ENCODE measurements around the gene ITSN1. TPM values are rescaled to one million over a fixed set of nuclear protein-coding genes. Genes with fewer than 3 reads are reported as not detected.
A peak's percentile ranks its signal among the peaks of the same experiment; 100 is the strongest.

The ITSN1 gene
- total and polyA plus RNA-seq, 12 donors, result 20.0 to 60.5 (median 36.7) TPM

GRCh38 chr21:33825915-33826314 is 183.6 kb downstream of the ITSN1 start:
- H3K9me3 ChIP-seq (replicated peaks in 1 of 3), result no peaks in the 10 kb centered on the region
- peaks cover 0 to 15% of the 10 kb centered on the region in 2 donors for H3K36me3 ChIP-seq (replicated peaks in 1 of 2)
- no peak for DNase-seq
- no peak overlapping the region for H3K4me3 ChIP-seq
- WGBS, 4 donors, result 66 to 88% (median 79%) methylated on average over 2 of the region's 2 CpGs
- TF ChIP-seq POLR2A (IDR thresholded peaks at IDR 0.05) (no peak), CTCF (IDR thresholded peaks at IDR 0.05) (no peak)
- H3K4me1 ChIP-seq (replicated peaks in 1 of 2), result peaks cover 0 to 8% of the 10 kb centered on the region in 2 donors
- intact Hi-C loops (cut with DNase I), result loop anchor here (10.0 kb wide), 2 partner anchors 69 to 171 kb away; no protein-coding TSS in a partner anchor
- H3K27ac ChIP-seq, result no peak overlapping the region
- H3K27me3 ChIP-seq, result no peaks in the 10 kb centered on the region

- no peaks in the 10 kb centered on the region for H3K9me3 ChIP-seq (replicated peaks in 1 of 3)
- no peaks in the 10 kb centered on the region for H3K27me3 ChIP-seq
- H3K36me3 ChIP-seq (replicated peaks in 1 of 2), result peaks cover 0 to 24% of the 10 kb centered on the region in 2 donors
- H3K4me1 ChIP-seq (replicated peaks in 1 of 2), result peaks cover 0 to 8% of the 10 kb centered on the region in 2 donors
- 80 to 91% (median 84%) methylated on average over 4 of the region's 4 CpGs for WGBS, 4 donors
- H3K4me3 ChIP-seq, result no peak overlapping the region
- no peak for DNase-seq
- TF ChIP-seq CTCF (IDR thresholded peaks at IDR 0.05), result no peak
- TF ChIP-seq POLR2A (IDR thresholded peaks at IDR 0.05), result no peak
- intact Hi-C loops (cut with DNase I), result loop anchor here (10.0 kb wide), 2 partner anchors 67 to 173 kb away; no protein-coding TSS in a partner anchor
- H3K27ac ChIP-seq, result peak overlapping the region in 1 of 5 donors; percentile 12
These were observed 185.8 kb downstream of the ITSN1 start for GRCh38 chr21:33828083-33828482.

DNA sequence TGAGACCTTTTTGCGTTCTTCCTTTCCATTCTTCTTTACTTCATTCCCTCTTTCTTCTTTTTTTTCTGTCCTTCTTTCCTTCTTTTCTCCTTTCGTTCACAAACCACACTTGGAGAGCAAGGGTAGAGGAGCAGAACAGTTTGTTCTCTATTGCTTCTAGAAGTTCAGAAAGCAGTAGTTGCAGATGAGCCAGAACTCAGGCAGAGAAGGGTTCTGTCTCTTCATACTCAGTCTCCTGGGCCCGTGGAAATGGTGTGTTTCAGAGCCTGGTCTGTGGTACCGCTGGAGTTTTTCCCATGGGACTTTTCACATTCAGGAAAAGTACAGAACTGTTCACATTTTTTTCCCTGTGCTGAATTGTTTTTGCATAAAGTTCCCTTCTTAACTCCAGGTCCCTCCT is 186.3 kb downstream of the ITSN1 start:
- peaks cover 0 to 8% of the 10 kb centered on the region in 2 donors for H3K4me1 ChIP-seq (replicated peaks in 1 of 2)
- no peak for TF ChIP-seq CTCF (IDR thresholded peaks at IDR 0.05)
- no peak for TF ChIP-seq POLR2A (IDR thresholded peaks at IDR 0.05)

GRCh38 chr21:33829844-33830243 is 187.5 kb downstream of the ITSN1 start:
- Histone ChIP-seq H3K9me3 (replicated peaks in 1 of 3) (no peaks in the 10 kb centered on the region), H3K4me3 (no peak overlapping the region), H3K4me1 (replicated peaks in 1 of 2) (peaks cover 0 to 8% of the 10 kb centered on the region in 2 donors), H3K27ac (no peak overlapping the region), H3K36me3 (replicated peaks in 1 of 2) (peaks cover 0 to 19% of the 10 kb centered on the region in 2 donors), H3K27me3 (no peaks in the 10 kb centered on the region)
- TF ChIP-seq POLR2A (IDR thresholded peaks at IDR 0.05) (no peak), CTCF (IDR thresholded peaks at IDR 0.05) (no peak)
- WGBS, 4 donors, result 95 to 98% (median 97%) methylated on average over 9 of the region's 9 CpGs
- intact Hi-C loops (cut with DNase I), result loop anchor here (10.0 kb wide), 2 partner anchors 65 to 175 kb away; no protein-coding TSS in a partner anchor
- no peak for DNase-seq

More for the DNA sequence above, 186.3 kb downstream of the ITSN1 start:
- no peaks in the 10 kb centered on the region for H3K9me3 ChIP-seq (replicated peaks in 1 of 3)
- DNase-seq, result no peak
- no peak overlapping the region for H3K4me3 ChIP-seq
- intact Hi-C loops (cut with DNase I), result loop anchor here (10.0 kb wide), 2 partner anchors 66 to 174 kb away; no protein-coding TSS in a partner anchor
- no peaks in the 10 kb centered on the region for H3K27me3 ChIP-seq
- peak overlapping the region in 1 of 5 donors; percentile 12 for H3K27ac ChIP-seq
- WGBS, 4 donors, result 79 to 96% (median 90%) methylated on average over 4 of the region's 4 CpGs
- peaks cover 0 to 19% of the 10 kb centered on the region in 2 donors for H3K36me3 ChIP-seq (replicated peaks in 1 of 2)
